NCI-H2227 (cell line): ENCODE measurements around the gene GAL3ST2.
"Not testable (repeated sequence)": the region's sequence is repeated elsewhere in the genome, so short reads cannot be mapped to it uniquely, and the experiment has no call there.

Experiments
- DNase-seq: peaks from one replicate; lab custom pipeline; 2025; ENCODE audit not compliant: unreplicated experiment; lab: John Stamatoyannopoulos, UW

Gene GAL3ST2

GRCh38 chr2:241806217-241806616, 29.6 kb downstream of the GAL3ST2 start:
- DNase-seq = not testable (repeated sequence)

- no peak for DNase-seq
These were observed 31.6 kb downstream of the GAL3ST2 start for GRCh38 chr2:241808051-241808720.

DNA sequence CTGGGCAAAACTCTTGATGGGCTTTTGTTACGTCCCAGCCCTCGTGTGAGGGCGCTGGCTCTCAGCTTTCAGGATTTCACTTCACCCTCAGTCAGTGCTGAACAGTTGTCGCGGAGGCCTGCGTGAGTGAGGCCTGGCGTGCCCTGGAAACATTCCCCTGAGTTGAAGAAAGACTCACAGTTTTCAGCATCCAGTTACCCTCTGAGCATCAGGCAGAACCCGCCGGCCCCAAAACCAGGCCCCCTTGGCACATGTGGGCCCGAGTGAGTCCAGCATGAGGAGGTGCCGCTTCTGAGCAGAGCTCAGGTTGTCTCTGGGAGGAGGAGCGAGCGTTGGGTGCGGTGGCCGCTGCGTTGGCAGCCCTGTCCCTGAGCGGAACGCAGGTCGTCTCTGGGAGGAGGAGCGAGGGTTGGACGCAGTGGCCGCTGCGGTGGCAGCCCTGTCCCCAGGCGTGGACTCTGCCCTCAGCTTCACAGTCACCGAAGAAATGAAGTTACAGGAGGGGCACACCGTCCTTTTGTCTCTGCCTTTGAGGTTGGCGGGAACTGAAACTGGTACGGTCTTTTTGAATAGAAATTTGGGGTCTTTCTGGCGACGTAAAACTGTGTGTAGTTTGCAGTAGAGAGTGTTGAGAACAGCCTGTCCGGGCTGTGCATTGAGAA, 32.2 kb downstream of the GAL3ST2 start, which contains the start of gene NEU4:
NEU4 (plus strand) TSS at position 473 of the 662 bp plus-strand sequence. CDS start 5,292 bp downstream, outside the sequence.
- no peak for DNase-seq

DNA sequence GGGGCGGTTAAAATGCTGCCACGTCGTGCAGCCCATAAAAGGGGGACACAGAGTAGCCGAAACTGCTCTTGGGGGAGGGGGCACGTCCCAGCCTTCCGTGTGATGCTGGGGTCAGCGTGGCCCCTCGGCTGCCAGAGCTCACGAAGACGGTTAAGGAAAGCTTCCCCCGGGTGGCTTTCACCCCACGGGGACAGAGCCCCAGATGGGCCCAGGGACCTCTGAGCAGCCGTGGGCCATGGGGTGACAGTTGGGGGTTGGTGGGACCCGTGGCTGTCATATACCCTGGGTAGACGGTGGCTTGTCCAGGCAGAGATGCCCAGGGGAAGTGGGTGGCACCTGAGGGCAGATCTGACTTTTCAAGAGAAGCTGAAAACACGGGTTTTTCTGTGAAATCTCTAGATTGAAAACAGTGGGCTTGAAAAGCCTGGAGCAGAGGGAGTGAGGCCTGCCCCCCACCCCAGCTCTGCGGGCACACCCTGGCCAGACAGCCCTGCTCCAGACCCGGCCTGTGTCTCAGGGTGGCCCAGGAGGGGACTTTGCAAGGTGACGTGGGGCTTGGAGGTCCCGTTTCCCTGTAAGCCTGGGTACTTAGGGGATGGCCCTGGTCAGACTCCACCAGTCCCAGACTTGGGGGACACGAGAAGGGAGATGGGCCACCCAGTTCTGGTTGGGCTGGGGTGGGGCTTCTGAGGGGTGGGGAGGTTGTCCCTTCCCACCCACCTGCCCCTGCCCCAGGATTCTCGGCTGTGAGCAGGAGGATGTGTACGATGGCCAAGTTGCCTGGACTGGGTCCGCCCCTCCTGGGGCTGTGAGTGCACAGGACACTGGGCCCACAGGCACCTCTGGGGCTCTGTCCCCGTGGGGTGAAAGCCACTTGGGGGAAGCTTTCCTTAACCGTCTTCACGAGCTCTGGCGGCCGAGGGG, 33.0 kb downstream of the GAL3ST2 start:
- DNase-seq = no peak

- no peak for DNase-seq
These were observed 33.9 kb downstream of the GAL3ST2 start for GRCh38 chr2:241810307-241811200.

- no peak for DNase-seq
These were observed 34.8 kb downstream of the GAL3ST2 start for GRCh38 chr2:241811201-241811951.

- DNase-seq = no peak
These were observed 35.5 kb downstream of the GAL3ST2 start for GRCh38 chr2:241811952-241812729.

DNA sequence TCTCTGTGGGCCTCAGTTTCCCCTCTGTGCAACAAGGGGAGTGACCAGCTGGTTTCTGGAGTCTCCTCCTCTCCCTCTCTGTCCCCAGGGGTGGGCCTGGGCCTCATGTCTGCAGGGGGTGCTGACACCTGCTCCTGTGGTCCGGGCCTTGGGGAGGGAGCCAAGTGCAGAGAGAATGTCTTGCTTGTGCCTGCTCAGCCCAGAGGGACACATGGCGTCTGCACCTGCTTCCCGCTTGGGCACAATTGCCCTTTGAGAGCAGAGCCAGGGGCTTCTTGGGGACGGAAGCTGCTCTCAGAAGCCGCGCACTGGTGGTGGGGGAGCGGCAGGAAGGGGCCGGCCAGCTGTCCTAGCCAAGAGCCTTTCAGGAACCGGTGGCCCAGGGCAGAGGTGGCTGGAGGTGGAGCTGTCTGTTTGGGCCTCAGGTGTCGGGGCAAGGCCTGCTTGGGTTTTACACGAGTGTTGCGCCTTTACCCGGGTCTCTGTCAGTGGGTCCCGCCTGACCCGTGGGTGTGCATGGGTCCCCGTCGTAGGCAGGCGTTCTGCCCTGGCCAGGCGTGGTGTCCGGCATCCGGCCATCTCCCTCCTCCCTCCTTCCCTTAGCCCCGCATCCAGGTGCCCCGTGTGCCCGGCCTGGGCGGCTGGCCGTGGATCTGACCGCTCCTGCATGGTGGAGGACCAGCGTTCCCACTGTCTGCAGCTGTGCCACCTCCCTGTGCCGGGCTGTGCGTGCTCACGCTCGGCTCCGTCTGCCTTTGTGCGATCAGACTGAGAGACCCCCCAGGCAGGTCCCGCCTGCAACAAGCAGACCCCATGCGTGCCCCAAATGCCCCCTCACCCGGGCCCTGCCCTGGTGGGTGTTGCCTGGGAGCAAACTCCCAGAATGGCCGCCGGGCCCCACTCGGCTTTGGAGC, 36.4 kb downstream of the GAL3ST2 start:
- no peak for DNase-seq

DNA sequence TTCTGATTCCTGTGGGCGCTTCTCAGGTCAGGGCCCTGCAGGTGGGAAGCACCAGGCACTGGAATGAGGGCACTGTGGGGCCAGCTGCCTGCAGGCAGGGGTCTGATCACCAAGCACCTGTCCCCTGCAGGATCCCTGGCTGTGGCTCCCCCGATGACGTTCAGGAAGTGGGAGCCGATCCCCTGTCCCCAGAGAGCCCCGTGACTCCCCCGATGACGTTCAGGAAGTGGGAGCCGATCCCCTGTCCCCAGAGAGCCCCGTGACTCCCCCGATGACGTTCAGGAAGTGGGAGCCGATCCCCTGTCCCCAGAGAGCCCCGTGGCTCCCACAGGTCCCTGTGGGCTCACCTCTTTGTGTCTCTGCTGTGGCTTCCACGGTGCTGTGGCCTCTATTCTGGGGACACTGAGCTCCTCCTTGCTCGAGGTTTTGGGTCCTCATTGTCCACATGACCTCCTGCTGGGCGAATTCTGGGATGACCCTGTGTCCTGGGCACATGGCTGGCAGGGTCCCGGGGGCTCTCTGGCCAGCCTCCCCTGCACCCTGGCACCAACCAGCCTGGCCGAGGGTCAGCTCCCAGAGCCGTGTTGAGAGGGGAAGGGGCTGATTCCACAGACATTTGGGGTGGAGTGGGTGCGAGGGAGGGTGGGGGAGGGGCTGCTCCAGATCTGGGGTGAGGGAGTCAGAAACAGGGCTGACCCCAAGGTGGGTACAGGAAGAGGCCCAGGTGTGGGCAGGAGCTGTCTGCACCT, 37.2 kb downstream of the GAL3ST2 start:
- DNase-seq = no peak

GRCh38 chr2:241814393-241814642, 37.7 kb downstream of the GAL3ST2 start:
- DNase-seq = no peak

DNA sequence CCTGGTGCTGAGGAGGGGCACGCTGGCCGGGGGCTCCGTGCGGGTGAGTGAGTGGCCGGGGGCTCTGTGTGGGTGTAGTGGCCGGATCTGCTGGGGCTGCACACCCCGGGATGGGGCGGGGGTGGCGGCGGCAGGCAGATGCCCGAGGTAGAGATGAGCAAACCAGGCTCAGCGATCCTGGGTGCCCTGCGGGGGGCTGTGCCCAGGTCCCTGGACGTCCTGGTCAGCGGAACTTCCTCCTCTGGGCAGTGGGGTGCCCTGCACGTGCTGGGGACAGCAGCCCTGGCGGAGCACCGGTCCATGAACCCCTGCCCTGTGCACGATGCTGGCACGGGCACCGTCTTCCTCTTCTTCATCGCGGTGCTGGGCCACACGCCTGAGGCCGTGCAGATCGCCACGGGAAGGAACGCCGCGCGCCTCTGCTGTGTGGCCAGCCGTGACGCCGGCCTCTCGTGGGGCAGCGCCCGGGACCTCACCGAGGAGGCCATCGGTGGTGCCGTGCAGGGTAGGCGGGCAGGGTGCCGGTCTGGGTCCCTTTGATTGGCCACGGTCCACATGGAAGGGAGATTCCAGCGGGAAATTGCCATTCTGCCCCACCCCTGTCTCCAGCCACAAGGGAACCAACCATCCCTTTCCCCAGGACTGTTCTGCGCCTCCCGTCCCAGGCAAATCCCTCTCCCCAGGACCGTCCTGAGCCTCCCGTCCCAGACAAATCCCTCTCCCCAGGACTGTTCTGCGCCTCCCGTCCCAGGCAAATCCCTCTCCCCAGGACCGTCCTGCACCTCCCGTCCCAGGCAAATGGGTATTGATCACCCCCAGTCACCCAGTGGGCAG, 38.2 kb downstream of the GAL3ST2 start:
- no peak for DNase-seq

GRCh38 chr2:241815477-241816430, 39.1 kb downstream of the GAL3ST2 start:
- DNase-seq = no peak

- no peak for DNase-seq
These were observed 40.0 kb downstream of the GAL3ST2 start for GRCh38 chr2:241816431-241817121.

DNA sequence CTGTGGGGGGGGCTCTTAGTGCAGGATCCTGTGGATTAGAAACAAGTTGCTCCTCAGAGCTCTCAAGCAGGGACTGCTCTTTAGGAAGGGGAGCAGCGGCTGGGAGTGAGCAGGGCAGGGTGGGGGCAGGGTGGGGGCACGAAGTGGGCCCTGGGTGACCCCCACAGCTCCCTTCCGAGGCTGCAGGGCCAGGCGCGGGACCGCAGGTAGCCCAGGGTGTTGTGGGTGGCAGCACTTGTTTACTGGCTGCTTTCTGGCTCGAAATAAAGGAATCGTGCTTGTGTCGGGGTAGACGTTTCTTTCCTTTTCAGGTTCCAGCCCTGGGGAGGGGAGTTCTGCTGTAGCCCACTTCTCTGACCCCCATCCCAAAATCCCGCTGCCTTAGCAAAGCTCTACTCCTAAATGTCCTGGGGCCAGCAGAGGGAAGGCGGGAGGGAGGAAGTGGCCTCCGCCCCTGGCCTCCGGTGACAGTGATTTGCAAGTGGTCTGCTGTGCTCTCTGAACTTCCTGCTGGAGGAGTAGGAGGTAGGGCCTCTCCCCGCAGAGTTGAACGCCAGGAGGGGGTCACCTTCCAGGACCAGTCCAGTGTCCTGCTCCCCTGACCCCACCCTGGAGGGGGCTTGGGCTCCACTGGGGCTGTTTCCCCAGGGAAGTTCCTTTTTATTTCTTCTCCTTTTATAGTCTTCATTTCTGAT, 40.7 kb downstream of the GAL3ST2 start:
- no peak for DNase-seq
